Aortic smooth muscle cell (primary cell): Measurements from ENCODE around the gene NUP107. TPM values are rescaled to one million over a fixed set of nuclear protein-coding genes. Genes with fewer than 3 reads are reported as not detected.

Source experiments
- total RNA-seq: library from RNA; depleted of rRNA; stranded (reverse); fragments of >200 nt; gene quantifications from 2 replicates; pipeline ENCODE4 v1.2.3, GENCODE V29; 2014

NUP107 gene
- total RNA-seq, result 36.4 and 45.7 TPM in 2 replicates

GRCh38 chr12:68686595-68687521, at the start of gene NUP107:
NUP107 (plus strand) TSS chr12:68686978; CDS start chr12:68687066, 88 bp downstream.

GRCh38 chr12:68745904-68746571, 59.3 kb downstream of the NUP107 start, which contains the start of gene SLC35E3:
SLC35E3 (plus strand) TSS chr12:68746176; CDS start chr12:68746378, 202 bp downstream.

Other genes with a start within 250 kb of the NUP107 start
- gene RAP1B, start 76.1 kb upstream of the NUP107 start, total RNA-seq, result 238 and 295 TPM in 2 replicates
- 6.6 and 9.8 TPM in 2 replicates for gene SLC35E3, start 59.2 kb downstream of the NUP107 start, total RNA-seq
- gene MDM2, start 121.2 kb downstream of the NUP107 start, total RNA-seq, result 202 and 214 TPM in 2 replicates
- 0.87 and 7.9 TPM in 2 replicates for gene CPM, start 246.2 kb downstream of the NUP107 start, total RNA-seq